ENCODE results near the gene PHLPP1.

GRCh38 chr18:62857263-62857976 is 142.1 kb downstream of the PHLPP1 start:
- no peak for TF ChIP-seq POLR2A (IDR thresholded peaks at IDR 0.05)
- TF ChIP-seq, protein P1, sequence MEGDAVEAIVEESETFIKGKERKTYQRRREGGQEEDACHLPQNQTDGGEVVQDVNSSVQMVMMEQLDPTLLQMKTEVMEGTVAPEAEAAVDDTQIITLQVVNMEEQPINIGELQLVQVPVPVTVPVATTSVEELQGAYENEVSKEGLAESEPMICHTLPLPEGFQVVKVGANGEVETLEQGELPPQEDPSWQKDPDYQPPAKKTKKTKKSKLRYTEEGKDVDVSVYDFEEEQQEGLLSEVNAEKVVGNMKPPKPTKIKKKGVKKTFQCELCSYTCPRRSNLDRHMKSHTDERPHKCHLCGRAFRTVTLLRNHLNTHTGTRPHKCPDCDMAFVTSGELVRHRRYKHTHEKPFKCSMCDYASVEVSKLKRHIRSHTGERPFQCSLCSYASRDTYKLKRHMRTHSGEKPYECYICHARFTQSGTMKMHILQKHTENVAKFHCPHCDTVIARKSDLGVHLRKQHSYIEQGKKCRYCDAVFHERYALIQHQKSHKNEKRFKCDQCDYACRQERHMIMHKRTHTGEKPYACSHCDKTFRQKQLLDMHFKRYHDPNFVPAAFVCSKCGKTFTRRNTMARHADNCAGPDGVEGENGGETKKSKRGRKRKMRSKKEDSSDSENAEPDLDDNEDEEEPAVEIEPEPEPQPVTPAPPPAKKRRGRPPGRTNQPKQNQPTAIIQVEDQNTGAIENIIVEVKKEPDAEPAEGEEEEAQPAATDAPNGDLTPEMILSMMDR (IDR thresholded peaks at IDR 0.05) = no peak
